SJCRH30 (cell line): ENCODE results near the gene ANKHD1. TPM values are rescaled to one million over a fixed set of nuclear protein-coding genes. Genes with fewer than 3 reads are reported as not detected.
A peak's percentile ranks its signal among the peaks of the same experiment; 100 is the strongest.
"Not testable (repeated sequence)": the region's sequence is repeated elsewhere in the genome, so short reads cannot be mapped to it uniquely, and the experiment has no call there.

Source experiments
- DNase-seq, 2 experiments: peaks; one replicate each; pipeline ENCODE4 v3.0.0-alpha.2; 2015 to 2020
- H3K27ac ChIP-seq: fragments of 250-450 bp; sonication (Bioruptor Pico); 2 replicates; pipeline ENCODE4 v1.5.1; 2020; ENCODE audit warnings: mild to moderate bottlenecking, moderate library complexity
- H3K27me3 ChIP-seq: fragments of 250-450 bp; sonication (Bioruptor Pico); 2 replicates; pipeline ENCODE4 v1.5.1; 2020; ENCODE audit warnings: mild to moderate bottlenecking, moderate library complexity
- H3K36me3 ChIP-seq: fragments of 250-450 bp; sonication (Bioruptor Pico); 2 replicates; pipeline ENCODE4 v1.5.1; 2020; ENCODE audit warnings: mild to moderate bottlenecking, moderate library complexity
- H3K4me1 ChIP-seq: fragments of 250-450 bp; sonication (Bioruptor Pico); 2 replicates; pipeline ENCODE4 v1.5.1; 2020; ENCODE audit warnings: mild to moderate bottlenecking, moderate library complexity
- H3K4me3 ChIP-seq: fragments of 250-450 bp; sonication (Bioruptor Pico); 2 replicates; pipeline ENCODE4 v1.5.1; 2020; ENCODE audit warnings: mild to moderate bottlenecking, moderate library complexity
- H3K9me3 ChIP-seq: fragments of 250-450 bp; sonication (Bioruptor Pico); replicated peaks from 2 replicates; pipeline ENCODE4 v1.5.1; 2020; ENCODE audit warnings: mild to moderate bottlenecking, moderate library complexity
- total RNA-seq: library from RNA; depleted of rRNA; stranded (reverse); fragments of >200 nt; shearing (Covaris generic); gene quantifications from 2 replicates; pipeline ENCODE4 v1.2.3, GENCODE V29; 2014

The ANKHD1 gene
- total RNA-seq, 1 experiment from 2014 or later = 106 TPM

DNA sequence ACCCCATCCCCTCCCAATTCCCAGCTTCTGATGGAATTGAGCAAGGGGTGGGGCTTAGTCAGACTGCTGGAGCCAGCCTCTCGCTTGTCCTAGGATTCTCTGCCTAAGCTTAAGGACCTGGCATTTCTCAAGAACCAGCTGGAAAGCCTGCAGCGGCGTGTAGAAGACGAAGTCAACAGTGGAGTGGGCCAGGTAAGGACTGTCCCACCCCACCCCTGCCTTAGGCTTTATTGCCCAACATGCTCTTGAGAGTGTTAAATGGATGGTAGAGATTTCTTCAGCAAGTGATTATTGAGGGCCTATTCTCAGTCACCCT is 164.1 kb downstream of the ANKHD1 start:
- Histone ChIP-seq H3K36me3 (peaks cover 17% of the 10 kb centered on the region), H3K4me3 (peak overlapping the region; percentile 80), H3K27ac (no peak overlapping the region), H3K4me1 (peaks cover 5% of the 10 kb centered on the region; the same call in 1 of the 2 replicates), H3K9me3 (no peaks in the 10 kb centered on the region), H3K27me3 (no peaks in the 10 kb centered on the region)
- DNase-seq = no peak

GRCh38 chr5:140566665-140567064 is 165.0 kb downstream of the ANKHD1 start:
- peaks cover 17% of the 10 kb centered on the region for H3K36me3 ChIP-seq
- H3K9me3 ChIP-seq = no peaks in the 10 kb centered on the region
- H3K4me1 ChIP-seq = peaks cover 5% of the 10 kb centered on the region; the same call in 1 of the 2 replicates
- H3K27ac ChIP-seq = no peak overlapping the region
- DNase-seq = no peak
- no peaks in the 10 kb centered on the region for H3K27me3 ChIP-seq
- H3K4me3 ChIP-seq = no peak overlapping the region

- Histone ChIP-seq H3K36me3 (peaks cover 17% of the 10 kb centered on the region), H3K27me3 (no peaks in the 10 kb centered on the region), H3K4me1 (peaks cover 5% of the 10 kb centered on the region; the same call in 1 of the 2 replicates), H3K27ac (no peak overlapping the region), H3K4me3 (no peak overlapping the region), H3K9me3 (no peaks in the 10 kb centered on the region)
- DNase-seq = no peak
These were observed 165.6 kb downstream of the ANKHD1 start for GRCh38 chr5:140567136-140567818.

- peaks cover 17% of the 10 kb centered on the region for H3K36me3 ChIP-seq
- H3K27ac ChIP-seq = no peak overlapping the region
- no peak overlapping the region for H3K4me3 ChIP-seq
- H3K4me1 ChIP-seq = peaks cover 5% of the 10 kb centered on the region; the same call in 1 of the 2 replicates
- no peaks in the 10 kb centered on the region for H3K27me3 ChIP-seq
- DNase-seq = no peak
- no peaks in the 10 kb centered on the region for H3K9me3 ChIP-seq
These were observed 166.2 kb downstream of the ANKHD1 start for GRCh38 chr5:140567871-140568270.

GRCh38 chr5:140568443-140569063 is 166.9 kb downstream of the ANKHD1 start:
- no peak overlapping the region for H3K27ac ChIP-seq
- no peaks in the 10 kb centered on the region for H3K27me3 ChIP-seq
- 0 out of 2 replicates have a peak, but pooled peaks cover under 1% of the 10 kb centered on the region for H3K4me1 ChIP-seq
- peaks cover 17% of the 10 kb centered on the region for H3K36me3 ChIP-seq
- DNase-seq = no peak
- H3K4me3 ChIP-seq = no peak overlapping the region
- no peaks in the 10 kb centered on the region for H3K9me3 ChIP-seq

- Histone ChIP-seq H3K27ac (no peak overlapping the region), H3K9me3 (no peaks in the 10 kb centered on the region), H3K4me3 (no peak overlapping the region), H3K36me3 (peaks cover 17% of the 10 kb centered on the region), H3K4me1 (no peaks in the 10 kb centered on the region), H3K27me3 (no peaks in the 10 kb centered on the region)
- no peak for DNase-seq
These were observed 167.6 kb downstream of the ANKHD1 start for GRCh38 chr5:140569197-140569596.

GRCh38 chr5:140570058-140570457 is 168.4 kb downstream of the ANKHD1 start:
- Histone ChIP-seq H3K4me3 (no peak overlapping the region), H3K36me3 (peaks cover 17% of the 10 kb centered on the region), H3K4me1 (no peaks in the 10 kb centered on the region), H3K27ac (no peak overlapping the region), H3K27me3 (no peaks in the 10 kb centered on the region), H3K9me3 (no peaks in the 10 kb centered on the region)
- DNase-seq = no peak

GRCh38 chr5:140570488-140570887 is 168.9 kb downstream of the ANKHD1 start:
- Histone ChIP-seq H3K36me3 (peaks cover 17% of the 10 kb centered on the region), H3K4me1 (no peaks in the 10 kb centered on the region), H3K27ac (no peak overlapping the region), H3K27me3 (no peaks in the 10 kb centered on the region), H3K4me3 (no peak overlapping the region), H3K9me3 (no peaks in the 10 kb centered on the region)
- DNase-seq = no peak

- H3K4me1 ChIP-seq = no peaks in the 10 kb centered on the region
- H3K36me3 ChIP-seq = peaks cover 15% of the 10 kb centered on the region
- no peak for DNase-seq
- H3K27me3 ChIP-seq = no peaks in the 10 kb centered on the region
- no peak overlapping the region for H3K4me3 ChIP-seq
- no peaks in the 10 kb centered on the region for H3K9me3 ChIP-seq
- no peak overlapping the region for H3K27ac ChIP-seq
These were observed 169.5 kb downstream of the ANKHD1 start for GRCh38 chr5:140571105-140571504.

DNA sequence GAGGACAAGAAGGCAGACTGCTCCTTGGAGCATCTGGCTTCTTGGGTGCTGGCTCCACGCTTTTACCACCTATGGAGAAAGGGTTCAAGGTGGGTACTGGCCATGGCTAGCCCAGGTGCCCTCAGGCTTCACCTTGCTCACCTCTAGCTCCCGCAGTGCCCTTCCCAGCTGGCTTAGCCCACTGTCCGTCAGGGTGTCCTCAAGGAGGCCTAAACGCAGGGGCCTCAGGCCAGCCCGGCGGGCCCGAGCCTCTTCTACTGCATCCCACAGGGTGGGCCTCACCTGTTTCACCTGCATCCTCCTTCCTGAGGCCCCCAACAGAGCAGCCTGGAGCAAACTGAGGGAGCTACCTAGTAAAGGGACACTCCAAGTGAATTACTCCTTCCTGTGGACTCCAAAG is 172.1 kb downstream of the ANKHD1 start:
- no peaks in the 10 kb centered on the region for H3K27me3 ChIP-seq
- H3K9me3 ChIP-seq = no peaks in the 10 kb centered on the region
- no peak overlapping the region for H3K4me3 ChIP-seq
- no peaks in the 10 kb centered on the region for H3K4me1 ChIP-seq
- DNase-seq = no peak
- H3K36me3 ChIP-seq = no peaks in the 10 kb centered on the region
- no peak overlapping the region for H3K27ac ChIP-seq

GRCh38 chr5:140574165-140574564 is 172.5 kb downstream of the ANKHD1 start:
- H3K36me3 ChIP-seq = no peaks in the 10 kb centered on the region
- no peaks in the 10 kb centered on the region for H3K4me1 ChIP-seq
- no peak overlapping the region for H3K27ac ChIP-seq
- peak in 1 of 2 experiments; percentile 34 for DNase-seq
- H3K9me3 ChIP-seq = no peaks in the 10 kb centered on the region
- no peak overlapping the region for H3K4me3 ChIP-seq
- no peaks in the 10 kb centered on the region for H3K27me3 ChIP-seq

DNA sequence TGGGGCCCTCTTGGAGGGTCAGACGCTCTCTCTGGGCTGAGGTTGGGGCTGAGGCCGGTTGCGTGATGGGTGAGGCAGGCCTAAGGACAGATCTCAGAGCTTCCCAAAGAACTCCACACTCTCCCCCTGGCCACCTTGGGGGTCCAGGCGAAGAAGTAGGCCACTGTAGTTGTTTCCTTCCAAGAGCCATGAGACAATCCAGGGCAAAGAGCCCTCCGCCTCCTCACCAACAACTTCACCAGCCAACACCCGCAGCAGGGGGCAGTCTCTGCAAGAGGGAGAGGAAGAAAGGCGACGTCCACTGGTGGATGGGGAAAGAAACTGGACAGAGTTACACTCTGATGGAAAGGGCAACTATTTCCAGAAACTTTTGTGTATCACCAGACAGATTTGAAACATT is 173.7 kb downstream of the ANKHD1 start:
- peak in 1 of 2 experiments; percentile 31 for DNase-seq
- no peaks in the 10 kb centered on the region for H3K9me3 ChIP-seq
- H3K27ac ChIP-seq = no peak overlapping the region
- no peaks in the 10 kb centered on the region for H3K27me3 ChIP-seq
- no peaks in the 10 kb centered on the region for H3K36me3 ChIP-seq
- no peaks in the 10 kb centered on the region for H3K4me1 ChIP-seq
- no peak overlapping the region for H3K4me3 ChIP-seq

DNA sequence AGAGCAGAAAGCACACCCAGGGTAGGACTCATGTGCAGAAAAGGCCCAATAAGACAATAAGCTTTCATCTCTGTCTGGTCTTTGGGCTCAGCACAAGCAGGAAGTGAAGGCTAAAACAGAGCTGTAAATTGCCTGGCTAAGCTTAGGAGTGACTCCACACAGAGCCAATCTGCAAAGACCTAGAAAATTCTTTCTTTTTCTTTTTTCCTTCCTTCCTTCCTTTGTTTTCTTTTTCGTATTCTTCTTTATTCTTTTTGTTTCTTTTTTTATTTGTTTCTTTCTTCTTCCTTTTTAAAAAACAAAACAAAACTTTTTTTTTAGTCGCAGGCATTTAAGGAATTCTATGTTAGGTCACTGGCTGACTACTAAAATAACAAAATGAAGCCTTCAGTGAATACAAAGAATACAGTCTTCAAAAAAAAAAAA is 175.2 kb downstream of the ANKHD1 start:
- no peak for DNase-seq
- Histone ChIP-seq H3K4me3 (no peak overlapping the region), H3K27me3 (no peaks in the 10 kb centered on the region), H3K36me3 (no peaks in the 10 kb centered on the region), H3K9me3 (no peaks in the 10 kb centered on the region), H3K4me1 (no peaks in the 10 kb centered on the region), H3K27ac (no peak overlapping the region)

DNA sequence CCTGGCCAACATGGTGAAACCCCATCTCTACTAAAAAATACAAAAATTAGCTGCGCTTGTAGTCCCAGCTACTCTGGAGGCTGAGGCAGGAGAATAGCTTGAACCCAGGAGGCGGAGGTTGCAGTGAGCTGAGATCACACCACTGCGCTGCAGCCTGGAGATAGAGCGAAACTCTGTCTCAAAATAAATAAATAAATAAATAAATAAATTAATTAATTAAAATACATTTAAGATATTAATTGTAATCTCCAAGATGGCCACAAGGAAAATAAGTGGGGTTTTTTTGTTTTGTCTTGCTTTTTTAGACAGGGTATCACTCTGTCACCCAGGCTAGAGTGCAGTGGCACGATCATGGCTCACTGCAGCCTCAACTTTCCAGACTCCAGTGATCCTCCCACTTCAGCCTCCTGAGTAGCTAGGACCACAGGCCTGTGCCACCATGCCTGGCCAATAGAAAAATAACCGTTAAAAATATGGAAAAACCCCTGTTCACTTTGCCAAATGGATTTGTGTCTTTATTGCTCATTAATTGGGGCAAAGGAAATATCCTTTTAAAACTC is 177.6 kb downstream of the ANKHD1 start:
- not testable (repeated sequence) for H3K36me3 ChIP-seq, H3K27me3 ChIP-seq, H3K4me1 ChIP-seq, DNase-seq, H3K9me3 ChIP-seq, H3K27ac ChIP-seq, H3K4me3 ChIP-seq

- no peaks in the 10 kb centered on the region; the same call in 1 of the 2 replicates for H3K9me3 ChIP-seq
- H3K27ac ChIP-seq = no peak overlapping the region
- no peak for DNase-seq
- H3K36me3 ChIP-seq = no peaks in the 10 kb centered on the region
- H3K4me3 ChIP-seq = no peak overlapping the region
- H3K27me3 ChIP-seq = no peaks in the 10 kb centered on the region
- H3K4me1 ChIP-seq = no peaks in the 10 kb centered on the region
These were observed 185.9 kb downstream of the ANKHD1 start for GRCh38 chr5:140587495-140587894.
